HEK293 (cell line): ENCODE results near the gene DOCK8.
A peak's percentile ranks its signal among the peaks of the same experiment; 100 is the strongest.

ENCODE experiments used
- CTCF ChIA-PET: fragments of 350-600 bp; formaldehyde crosslinking; extraction: SDS; loops from one replicate; lab custom pipeline; 2021; ENCODE audit warnings: antibody characterized with exemption; lab: Yijun Ruan, JAX
- POLR2A ChIA-PET: fragments of 300-600 bp; formaldehyde crosslinking; extraction: SDS; loops from one replicate; lab custom pipeline; 2020; ENCODE audit warnings: antibody characterized with exemption, inconsistent platforms; lab: Yijun Ruan, JAX
- H3K27ac ChIP-seq: fragments of 200-500 bp; sonication (Bioruptor generic); 2 replicates; pipeline ENCODE4 v1.5.1; 2014; ENCODE audit warnings: low read depth, low read length, control low read depth, inconsistent platforms; ENCODE audit errors: extremely low read depth
- H3K36me3 ChIP-seq, 2 experiments: fragments of 200-500 bp in 1 of 2; sonication (Bioruptor generic) in 1 of 2; 1 replicate in 1 of 2; 2 replicates in 1 of 2; pipeline ENCODE4 v1.5.1; 2014 to 2017; ENCODE audit warnings: inconsistent platforms in 2 of 2, low read length in 2 of 2; ENCODE audit not compliant: control insufficient read depth in 2 of 2, insufficient read depth in 1 of 2
- H3K4me1 ChIP-seq: fragments of 200-500 bp; sonication (Bioruptor generic); 2 replicates; pipeline ENCODE4 v1.5.1; 2014; ENCODE audit warnings: mild to moderate bottlenecking, low read length, inconsistent platforms; ENCODE audit not compliant: control insufficient read depth, insufficient read depth
- H3K4me3 ChIP-seq: 2 replicates; pipeline ENCODE4 v1.5.1; 2011; ENCODE audit warnings: low read depth, mild to moderate bottlenecking, control low read depth, low read length, moderate library complexity
- H3K9me3 ChIP-seq: fragments of 200-500 bp; sonication (Bioruptor generic); 2 replicates; pipeline ENCODE4 v1.5.1; 2014; ENCODE audit warnings: low read depth, low read length, inconsistent platforms; ENCODE audit not compliant: control insufficient read depth, insufficient read depth
- KLF1 ChIP-seq: fragments of 450-650 bp; formaldehyde crosslinking; IDR thresholded peaks from 2 replicates; pipeline ENCODE4 v1.5.1; 2016; ENCODE audit warnings: missing biosample characterization, missing genetic modification characterization
- MEIS1 ChIP-seq: sonication (generic); formaldehyde crosslinking; IDR thresholded peaks from 2 replicates; pipeline ENCODE4 v1.8.1; 2022; ENCODE audit warnings: missing genetic modification reagents, mild to moderate bottlenecking, borderline replicate concordance
- WT1 ChIP-seq: fragments of 450-650 bp; formaldehyde crosslinking; IDR thresholded peaks from 2 replicates; pipeline ENCODE4 v1.5.1; 2016; ENCODE audit warnings: missing biosample characterization, missing genetic modification characterization
- ZBTB20 ChIP-seq: fragments of 450-650 bp; formaldehyde crosslinking; IDR thresholded peaks from 2 replicates; pipeline ENCODE4 v1.5.1; 2016; ENCODE audit warnings: missing biosample characterization, missing genetic modification characterization
- ZIC2 ChIP-seq: fragments of 450-650 bp; formaldehyde crosslinking; IDR thresholded peaks from 2 replicates; pipeline ENCODE4 v1.5.1; 2016; ENCODE audit warnings: missing biosample characterization, missing genetic modification characterization
- ZNF266 ChIP-seq: fragments of 450-650 bp; formaldehyde crosslinking; IDR thresholded peaks from 2 replicates; pipeline ENCODE4 v1.5.1; 2016; ENCODE audit warnings: missing biosample characterization, missing genetic modification characterization, low read depth
- ZNF341 ChIP-seq: fragments of 450-650 bp; formaldehyde crosslinking; IDR thresholded peaks from 2 replicates; pipeline ENCODE4; 2016; ENCODE audit warnings: low read depth, missing biosample characterization, missing genetic modification characterization
- ZNF600 ChIP-seq: fragments of 450-650 bp; formaldehyde crosslinking; IDR thresholded peaks from 2 replicates; pipeline ENCODE4 v1.5.1; 2016; ENCODE audit warnings: missing biosample characterization, missing genetic modification characterization
- ZNF629 ChIP-seq: fragments of 450-650 bp; formaldehyde crosslinking; IDR thresholded peaks from 2 replicates; pipeline ENCODE4 v1.5.1; 2017; ENCODE audit warnings: missing biosample characterization, missing genetic modification characterization
- ZNF660 ChIP-seq: fragments of 450-650 bp; IDR thresholded peaks from 2 replicates; pipeline ENCODE4 v1.5.1; 2018; ENCODE audit warnings: missing biosample characterization, mild to moderate bottlenecking, missing genetic modification characterization
- ZNF747 ChIP-seq: fragments of 450-650 bp; formaldehyde crosslinking; IDR thresholded peaks from 2 replicates; pipeline ENCODE4 v1.5.1; 2016; ENCODE audit warnings: missing biosample characterization, missing genetic modification characterization
- TF ChIP-seq, protein P1 (sequence below): fragments of 450-650 bp; formaldehyde crosslinking; conservative IDR thresholded peaks from 2 replicates; pipeline ENCODE4 v1.5.1; 2016; ENCODE audit warnings: low read depth, missing biosample characterization, missing genetic modification characterization
- TF ChIP-seq, protein P2 (sequence below): fragments of 450-650 bp; formaldehyde crosslinking; IDR thresholded peaks from 2 replicates; pipeline ENCODE4 v1.5.1; 2016; ENCODE audit warnings: missing biosample characterization, missing genetic modification characterization
- TF ChIP-seq, protein P3 (sequence below): fragments of 450-650 bp; formaldehyde crosslinking; IDR thresholded peaks from 2 replicates; pipeline ENCODE4 v1.5.1; 2016; ENCODE audit warnings: missing biosample characterization, missing genetic modification characterization
- TF ChIP-seq, protein P4 (sequence below): fragments of 450-650 bp; formaldehyde crosslinking; optimal IDR thresholded peaks from 2 replicates; pipeline ENCODE3; 2016; ENCODE audit warnings: missing biosample characterization, mild to moderate bottlenecking, missing genetic modification characterization
- TF ChIP-seq, protein P5 (sequence below): fragments of 450-650 bp; formaldehyde crosslinking; IDR thresholded peaks from 2 replicates; pipeline ENCODE4 v1.5.1; 2016; ENCODE audit warnings: missing biosample characterization, missing genetic modification characterization
- TF ChIP-seq, protein P6 (sequence below): fragments of 450-650 bp; formaldehyde crosslinking; IDR thresholded peaks from 2 replicates; pipeline ENCODE4 v1.5.1; 2016; ENCODE audit warnings: missing biosample characterization, missing genetic modification characterization

Gene DOCK8

DNA sequence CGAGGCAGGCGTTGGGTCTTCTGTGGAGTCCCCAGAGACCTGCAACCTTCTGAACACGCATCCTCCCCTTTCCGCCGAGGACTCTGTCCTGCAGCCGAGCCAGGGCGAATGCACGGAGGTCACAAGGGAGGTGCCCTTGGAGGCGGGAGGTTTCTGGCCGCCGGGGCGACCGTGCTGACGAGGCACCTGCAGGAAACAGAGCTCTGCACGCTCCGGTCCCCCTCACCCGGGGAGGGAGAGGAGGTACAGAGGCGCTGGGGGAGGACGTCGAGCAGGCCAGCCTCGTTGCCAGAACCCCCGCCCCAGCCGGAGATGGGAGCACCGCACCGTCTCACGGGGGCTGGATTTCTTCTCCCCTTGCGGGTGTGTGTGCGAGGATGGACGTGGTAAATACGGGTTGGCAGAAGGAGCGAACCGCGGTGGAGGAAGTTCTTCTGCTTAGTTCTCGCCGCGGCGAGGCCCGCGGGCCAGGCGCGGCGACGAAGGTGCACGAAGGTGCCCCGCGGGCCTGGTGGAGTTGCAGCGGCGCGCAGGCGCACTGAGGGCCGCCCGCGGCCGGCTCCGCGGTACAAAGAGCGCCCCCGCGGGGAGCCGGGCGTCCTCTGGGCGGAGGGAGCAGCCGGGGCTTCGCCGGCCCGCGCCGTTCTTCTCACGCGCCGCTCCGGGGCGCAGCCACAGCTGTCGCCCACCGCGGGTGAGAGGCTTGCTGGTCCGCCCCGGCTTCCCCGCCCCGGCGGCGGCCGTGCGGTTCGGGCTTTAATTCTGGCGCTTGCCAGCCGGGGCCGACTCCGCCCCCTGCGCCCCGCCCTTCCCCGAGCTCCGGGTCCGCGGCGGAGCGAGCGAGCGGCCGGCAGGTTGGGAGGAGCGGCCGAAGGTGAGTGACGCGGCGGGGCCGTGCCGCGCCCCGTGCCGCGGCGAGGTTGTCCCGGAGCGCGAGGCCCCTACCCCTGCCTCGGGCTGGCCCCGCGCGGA lies 289.5 kb downstream of the DOCK8 start, which contains the start of gene KANK1 (continued):
- TF ChIP-seq, protein P1, sequence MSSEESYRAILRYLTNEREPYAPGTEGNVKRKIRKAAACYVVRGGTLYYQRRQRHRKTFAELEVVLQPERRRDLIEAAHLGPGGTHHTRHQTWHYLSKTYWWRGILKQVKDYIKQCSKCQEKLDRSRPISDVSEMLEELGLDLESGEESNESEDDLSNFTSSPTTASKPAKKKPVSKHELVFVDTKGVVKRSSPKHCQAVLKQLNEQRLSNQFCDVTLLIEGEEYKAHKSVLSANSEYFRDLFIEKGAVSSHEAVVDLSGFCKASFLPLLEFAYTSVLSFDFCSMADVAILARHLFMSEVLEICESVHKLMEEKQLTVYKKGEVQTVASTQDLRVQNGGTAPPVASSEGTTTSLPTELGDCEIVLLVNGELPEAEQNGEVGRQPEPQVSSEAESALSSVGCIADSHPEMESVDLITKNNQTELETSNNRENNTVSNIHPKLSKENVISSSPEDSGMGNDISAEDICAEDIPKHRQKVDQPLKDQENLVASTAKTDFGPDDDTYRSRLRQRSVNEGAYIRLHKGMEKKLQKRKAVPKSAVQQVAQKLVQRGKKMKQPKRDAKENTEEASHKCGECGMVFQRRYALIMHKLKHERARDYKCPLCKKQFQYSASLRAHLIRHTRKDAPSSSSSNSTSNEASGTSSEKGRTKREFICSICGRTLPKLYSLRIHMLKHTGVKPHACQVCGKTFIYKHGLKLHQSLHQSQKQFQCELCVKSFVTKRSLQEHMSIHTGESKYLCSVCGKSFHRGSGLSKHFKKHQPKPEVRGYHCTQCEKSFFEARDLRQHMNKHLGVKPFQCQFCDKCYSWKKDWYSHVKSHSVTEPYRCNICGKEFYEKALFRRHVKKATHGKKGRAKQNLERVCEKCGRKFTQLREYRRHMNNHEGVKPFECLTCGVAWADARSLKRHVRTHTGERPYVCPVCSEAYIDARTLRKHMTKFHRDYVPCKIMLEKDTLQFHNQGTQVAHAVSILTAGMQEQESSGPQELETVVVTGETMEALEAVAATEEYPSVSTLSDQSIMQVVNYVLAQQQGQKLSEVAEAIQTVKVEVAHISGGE (tag by site-specific recombination): 0 out of 2 replicates have a peak, but pooled peaks have one; percentile 5
- TF ChIP-seq MEIS1: no peak
- TF ChIP-seq WT1 (tag by site-specific recombination): 0 out of 2 replicates have a peak, but pooled peaks have one; percentile 13
- TF ChIP-seq ZNF747: no peak
- TF ChIP-seq ZBTB20: 0 out of 2 replicates have a peak, but pooled peaks have one; percentile 21
- TF ChIP-seq, protein P2, sequence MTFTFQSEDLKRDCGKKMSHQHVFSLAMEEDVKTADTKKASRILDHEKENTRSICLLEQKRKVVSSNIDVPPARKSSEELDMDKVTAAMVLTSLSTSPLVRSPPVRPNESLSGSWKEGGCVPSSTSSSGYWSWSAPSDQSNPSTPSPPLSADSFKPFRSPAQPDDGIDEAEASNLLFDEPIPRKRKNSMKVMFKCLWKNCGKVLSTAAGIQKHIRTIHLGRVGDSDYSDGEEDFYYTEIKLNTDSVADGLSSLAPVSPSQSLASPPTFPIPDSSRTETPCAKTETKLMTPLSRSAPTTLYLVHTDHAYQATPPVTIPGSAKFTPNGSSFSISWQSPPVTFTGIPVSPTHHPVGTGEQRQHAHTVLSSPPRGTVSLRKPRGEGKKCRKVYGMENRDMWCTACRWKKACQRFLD (tag by site-specific recombination): no peak
- TF ChIP-seq, protein P3, sequence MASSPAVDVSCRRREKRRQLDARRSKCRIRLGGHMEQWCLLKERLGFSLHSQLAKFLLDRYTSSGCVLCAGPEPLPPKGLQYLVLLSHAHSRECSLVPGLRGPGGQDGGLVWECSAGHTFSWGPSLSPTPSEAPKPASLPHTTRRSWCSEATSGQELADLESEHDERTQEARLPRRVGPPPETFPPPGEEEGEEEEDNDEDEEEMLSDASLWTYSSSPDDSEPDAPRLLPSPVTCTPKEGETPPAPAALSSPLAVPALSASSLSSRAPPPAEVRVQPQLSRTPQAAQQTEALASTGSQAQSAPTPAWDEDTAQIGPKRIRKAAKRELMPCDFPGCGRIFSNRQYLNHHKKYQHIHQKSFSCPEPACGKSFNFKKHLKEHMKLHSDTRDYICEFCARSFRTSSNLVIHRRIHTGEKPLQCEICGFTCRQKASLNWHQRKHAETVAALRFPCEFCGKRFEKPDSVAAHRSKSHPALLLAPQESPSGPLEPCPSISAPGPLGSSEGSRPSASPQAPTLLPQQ (tag by site-specific recombination): 0 out of 2 replicates have a peak, but pooled peaks have one; percentile 40
- TF ChIP-seq, all 188 proteins: peak for 18

DNA sequence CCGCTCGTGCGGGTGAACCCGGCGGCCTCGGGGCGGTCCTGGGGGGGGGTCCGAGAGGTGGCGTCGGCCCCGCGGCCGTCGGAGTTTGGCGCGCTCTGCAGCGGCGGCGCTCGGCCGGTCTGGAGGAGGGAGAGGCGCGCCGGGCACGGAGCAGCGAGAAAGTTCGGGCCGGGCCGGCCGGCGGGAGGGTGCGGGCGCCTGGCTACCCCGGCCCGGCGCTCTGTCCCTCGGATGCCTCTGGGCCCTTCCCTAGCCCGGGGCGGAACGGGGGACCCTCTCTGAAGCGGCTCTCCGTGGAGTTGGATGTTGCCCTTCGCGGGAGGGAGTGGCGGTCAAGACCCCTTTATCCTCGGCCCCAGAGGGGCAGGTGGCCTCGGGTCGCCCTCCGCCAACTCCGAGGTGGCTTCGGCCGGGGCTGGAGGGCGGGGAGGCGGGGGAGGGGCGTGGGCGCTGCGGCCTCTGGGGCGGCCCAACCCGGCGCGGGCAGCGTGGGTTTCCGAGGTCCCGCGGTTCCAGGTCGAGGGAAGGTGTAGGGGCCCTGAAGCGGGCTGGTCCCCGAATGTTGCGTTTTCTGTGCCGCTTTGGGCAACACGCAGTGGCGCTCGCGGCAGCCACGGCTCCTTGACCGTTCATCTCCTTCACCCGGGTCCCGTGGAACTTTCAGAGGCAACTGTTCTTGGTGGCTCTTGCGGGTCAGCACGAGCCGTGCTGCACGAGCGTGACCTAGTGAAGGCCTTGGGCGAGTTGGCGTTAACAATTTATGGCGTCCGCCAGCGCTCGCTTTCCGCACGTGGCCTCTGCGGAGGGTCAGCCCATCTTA lies 290.5 kb downstream of the DOCK8 start:
- ChIA-PET CTCF (interaction anchor here (0.8 to 1.5 kb wide), 2 partner anchors 10 to 31 kb away, joined by 3 to 5 read pairs; no protein-coding TSS in a partner anchor), POLR2A (no interaction called here)
- peaks cover 4% of the 10 kb centered on the region; the same call in 1 of the 2 replicates for H3K4me1 ChIP-seq
- TF ChIP-seq ZNF341: 0 out of 2 replicates have a peak, but pooled peaks have one; percentile 3
- no peak for TF ChIP-seq ZNF266 (tag by site-specific recombination)
- TF ChIP-seq, protein P4, sequence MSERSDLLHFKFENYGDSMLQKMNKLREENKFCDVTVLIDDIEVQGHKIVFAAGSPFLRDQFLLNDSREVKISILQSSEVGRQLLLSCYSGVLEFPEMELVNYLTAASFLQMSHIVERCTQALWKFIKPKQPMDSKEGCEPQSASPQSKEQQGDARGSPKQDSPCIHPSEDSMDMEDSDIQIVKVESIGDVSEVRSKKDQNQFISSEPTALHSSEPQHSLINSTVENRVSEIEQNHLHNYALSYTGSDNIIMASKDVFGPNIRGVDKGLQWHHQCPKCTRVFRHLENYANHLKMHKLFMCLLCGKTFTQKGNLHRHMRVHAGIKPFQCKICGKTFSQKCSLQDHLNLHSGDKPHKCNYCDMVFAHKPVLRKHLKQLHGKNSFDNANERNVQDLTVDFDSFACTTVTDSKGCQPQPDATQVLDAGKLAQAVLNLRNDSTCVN (tag by site-specific recombination): peak; percentile 18
- H3K4me3 ChIP-seq: peak overlapping the region; percentile 54
- no peaks in the 10 kb centered on the region for H3K36me3 ChIP-seq
- no peaks in the 10 kb centered on the region for H3K9me3 ChIP-seq
- H3K27ac ChIP-seq: peak overlapping the region; percentile 79; the same call in 1 of the 2 replicates

DNA sequence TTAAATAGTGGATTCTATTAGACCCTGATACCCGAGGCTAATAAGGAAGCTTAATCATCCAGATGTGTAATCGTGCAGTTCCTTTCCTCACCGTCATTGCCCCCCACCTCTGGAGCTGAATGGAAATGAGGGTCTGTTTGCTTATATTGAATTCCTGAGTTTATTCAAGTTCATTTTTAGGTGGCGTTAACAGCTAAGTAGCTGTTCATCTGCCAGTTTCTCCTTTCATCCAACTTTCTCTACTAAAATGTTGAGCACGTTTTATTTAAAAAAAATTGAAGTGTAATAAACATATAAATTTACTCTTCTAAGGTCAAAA lies 291.0 kb downstream of the DOCK8 start:
- ChIA-PET CTCF (interaction anchor here (0.5 kb wide), 1 partner anchor 872 kb away, joined by 3 read pairs; no protein-coding TSS in a partner anchor), POLR2A (no interaction called here)
- no peaks in the 10 kb centered on the region for H3K36me3 ChIP-seq
- no peak overlapping the region for H3K27ac ChIP-seq
- peaks cover 4% of the 10 kb centered on the region; the same call in 1 of the 2 replicates for H3K4me1 ChIP-seq
- no peaks in the 10 kb centered on the region for H3K9me3 ChIP-seq
- no peak overlapping the region for H3K4me3 ChIP-seq
- TF ChIP-seq, protein P5, sequence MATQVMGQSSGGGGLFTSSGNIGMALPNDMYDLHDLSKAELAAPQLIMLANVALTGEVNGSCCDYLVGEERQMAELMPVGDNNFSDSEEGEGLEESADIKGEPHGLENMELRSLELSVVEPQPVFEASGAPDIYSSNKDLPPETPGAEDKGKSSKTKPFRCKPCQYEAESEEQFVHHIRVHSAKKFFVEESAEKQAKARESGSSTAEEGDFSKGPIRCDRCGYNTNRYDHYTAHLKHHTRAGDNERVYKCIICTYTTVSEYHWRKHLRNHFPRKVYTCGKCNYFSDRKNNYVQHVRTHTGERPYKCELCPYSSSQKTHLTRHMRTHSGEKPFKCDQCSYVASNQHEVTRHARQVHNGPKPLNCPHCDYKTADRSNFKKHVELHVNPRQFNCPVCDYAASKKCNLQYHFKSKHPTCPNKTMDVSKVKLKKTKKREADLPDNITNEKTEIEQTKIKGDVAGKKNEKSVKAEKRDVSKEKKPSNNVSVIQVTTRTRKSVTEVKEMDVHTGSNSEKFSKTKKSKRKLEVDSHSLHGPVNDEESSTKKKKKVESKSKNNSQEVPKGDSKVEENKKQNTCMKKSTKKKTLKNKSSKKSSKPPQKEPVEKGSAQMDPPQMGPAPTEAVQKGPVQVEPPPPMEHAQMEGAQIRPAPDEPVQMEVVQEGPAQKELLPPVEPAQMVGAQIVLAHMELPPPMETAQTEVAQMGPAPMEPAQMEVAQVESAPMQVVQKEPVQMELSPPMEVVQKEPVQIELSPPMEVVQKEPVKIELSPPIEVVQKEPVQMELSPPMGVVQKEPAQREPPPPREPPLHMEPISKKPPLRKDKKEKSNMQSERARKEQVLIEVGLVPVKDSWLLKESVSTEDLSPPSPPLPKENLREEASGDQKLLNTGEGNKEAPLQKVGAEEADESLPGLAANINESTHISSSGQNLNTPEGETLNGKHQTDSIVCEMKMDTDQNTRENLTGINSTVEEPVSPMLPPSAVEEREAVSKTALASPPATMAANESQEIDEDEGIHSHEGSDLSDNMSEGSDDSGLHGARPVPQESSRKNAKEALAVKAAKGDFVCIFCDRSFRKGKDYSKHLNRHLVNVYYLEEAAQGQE (tag by site-specific recombination): no peak
- TF ChIP-seq KLF1 (tag by site-specific recombination): no peak
- no peak for TF ChIP-seq ZNF660 (tag by site-specific recombination)
- TF ChIP-seq, protein P6, sequence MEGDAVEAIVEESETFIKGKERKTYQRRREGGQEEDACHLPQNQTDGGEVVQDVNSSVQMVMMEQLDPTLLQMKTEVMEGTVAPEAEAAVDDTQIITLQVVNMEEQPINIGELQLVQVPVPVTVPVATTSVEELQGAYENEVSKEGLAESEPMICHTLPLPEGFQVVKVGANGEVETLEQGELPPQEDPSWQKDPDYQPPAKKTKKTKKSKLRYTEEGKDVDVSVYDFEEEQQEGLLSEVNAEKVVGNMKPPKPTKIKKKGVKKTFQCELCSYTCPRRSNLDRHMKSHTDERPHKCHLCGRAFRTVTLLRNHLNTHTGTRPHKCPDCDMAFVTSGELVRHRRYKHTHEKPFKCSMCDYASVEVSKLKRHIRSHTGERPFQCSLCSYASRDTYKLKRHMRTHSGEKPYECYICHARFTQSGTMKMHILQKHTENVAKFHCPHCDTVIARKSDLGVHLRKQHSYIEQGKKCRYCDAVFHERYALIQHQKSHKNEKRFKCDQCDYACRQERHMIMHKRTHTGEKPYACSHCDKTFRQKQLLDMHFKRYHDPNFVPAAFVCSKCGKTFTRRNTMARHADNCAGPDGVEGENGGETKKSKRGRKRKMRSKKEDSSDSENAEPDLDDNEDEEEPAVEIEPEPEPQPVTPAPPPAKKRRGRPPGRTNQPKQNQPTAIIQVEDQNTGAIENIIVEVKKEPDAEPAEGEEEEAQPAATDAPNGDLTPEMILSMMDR (tag by site-specific recombination): no peak
- TF ChIP-seq ZNF629 (tag by site-specific recombination): no peak
- no peak for TF ChIP-seq ZNF600 (tag by site-specific recombination)
- no peak for TF ChIP-seq ZIC2 (tag by site-specific recombination)
